OCI-LY3 (cell line): ENCODE measurements around the gene SLC25A42.
A peak's percentile ranks its signal among the peaks of the same experiment; 100 is the strongest.
"Not testable (repeated sequence)": the region's sequence is repeated elsewhere in the genome, so short reads cannot be mapped to it uniquely, and the experiment has no call there.

Source experiments
- H2AFZ ChIP-seq: fragments of 200-600, 300-600 bp; shearing (Covaris generic); 2 replicates; pipeline ENCODE4 v1.6.0; 2014; ENCODE audit warnings: antibody characterized with exemption, low read depth, low read length
- H3K27ac ChIP-seq: fragments of 200-600, 300-600 bp; sonication (generic); 2 replicates; pipeline ENCODE4 v1.5.1; 2014; ENCODE audit warnings: mild to moderate bottlenecking, low read length, moderate library complexity, mixed read lengths
- H3K27me3 ChIP-seq: fragments of 200-600, 300-600 bp; sonication (generic); 2 replicates; pipeline ENCODE4 v1.6.1; 2014; ENCODE audit warnings: low read depth, low read length, mixed read lengths
- H3K36me3 ChIP-seq: fragments of 200-600, 300-600 bp; sonication (generic); replicated peaks from 2 replicates; pipeline ENCODE3; 2014; ENCODE audit warnings: low read depth, low read length, mixed read lengths
- H3K4me1 ChIP-seq: fragments of 300-600, 200-600 bp; sonication (generic); 2 replicates; pipeline ENCODE4 v1.6.1; 2014; ENCODE audit warnings: low read length, mixed read lengths
- H3K4me2 ChIP-seq: fragments of 200-600, 300-600 bp; sonication (generic); 2 replicates; pipeline ENCODE4 v1.6.1; 2014; ENCODE audit warnings: low read length, mixed read lengths
- H3K4me3 ChIP-seq: fragments of 300-600, 200-600 bp; sonication (generic); 2 replicates; pipeline ENCODE4 v1.5.1; 2014; ENCODE audit warnings: antibody characterized with exemption, mild to moderate bottlenecking, low read length, moderate library complexity
- H3K79me2 ChIP-seq: fragments of 300-600, 200-600 bp; shearing (Covaris generic); 2 replicates; pipeline ENCODE4 v1.6.1; 2014; ENCODE audit warnings: mild to moderate bottlenecking, low read length, mixed read lengths
- H3K9ac ChIP-seq: fragments of 300-600, 200-600 bp; shearing (Covaris generic); 2 replicates; pipeline ENCODE4 v1.6.0; 2014; ENCODE audit warnings: mild to moderate bottlenecking, low read length, moderate library complexity
- H3K9me3 ChIP-seq: fragments of 200-600, 300-600 bp; shearing (Covaris generic); 2 replicates; pipeline ENCODE4 v1.6.1; 2014; ENCODE audit warnings: low read length, mixed read lengths; ENCODE audit not compliant: insufficient read depth
- H4K20me1 ChIP-seq: fragments of 200-600, 300-600 bp; sonication (generic); 2 replicates; pipeline ENCODE4 v1.6.1; 2016; ENCODE audit warnings: low read length, mixed read lengths; ENCODE audit not compliant: insufficient read depth
- EZH2phosphoT487 ChIP-seq: fragments of 200-600 bp; shearing (Covaris generic); IDR thresholded peaks from 2 replicates; pipeline ENCODE4 v1.6.1; 2018; ENCODE audit warnings: antibody characterized with exemption, mixed run types, low read depth
- TF ChIP-seq, protein P1 (sequence below): fragments of 200-600, 300-600 bp; sonication (generic); IDR thresholded peaks from 2 replicates; pipeline ENCODE4 v1.5.1; 2014; ENCODE audit warnings: antibody characterized with exemption, low read length, low read depth

Gene SLC25A42

DNA sequence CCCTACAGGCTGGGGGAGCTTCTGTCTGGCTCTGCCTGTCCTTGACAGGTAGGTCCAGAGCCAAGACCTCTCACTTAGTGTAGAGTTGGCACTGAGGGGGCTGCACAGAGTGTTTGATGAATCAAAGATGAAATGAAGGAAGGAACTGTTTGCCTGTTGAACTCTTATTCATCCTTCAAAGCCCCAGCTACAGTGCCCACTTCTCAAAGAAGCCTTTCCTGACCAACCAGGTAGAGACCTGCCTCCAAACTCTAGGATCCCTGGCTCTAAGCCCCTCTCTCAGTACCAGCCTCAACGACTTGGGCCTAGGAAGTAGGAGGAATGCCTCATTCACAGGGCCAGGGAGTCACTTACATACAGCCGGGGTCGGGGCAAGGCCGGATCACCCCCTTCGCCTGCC, 83.5 kb downstream of the SLC25A42 start:
- Histone ChIP-seq H3K4me3 (no peak overlapping the region), H3K4me1 (peaks cover 42% of the 10 kb centered on the region), H3K36me3 (peaks cover 3% of the 10 kb centered on the region)

DNA sequence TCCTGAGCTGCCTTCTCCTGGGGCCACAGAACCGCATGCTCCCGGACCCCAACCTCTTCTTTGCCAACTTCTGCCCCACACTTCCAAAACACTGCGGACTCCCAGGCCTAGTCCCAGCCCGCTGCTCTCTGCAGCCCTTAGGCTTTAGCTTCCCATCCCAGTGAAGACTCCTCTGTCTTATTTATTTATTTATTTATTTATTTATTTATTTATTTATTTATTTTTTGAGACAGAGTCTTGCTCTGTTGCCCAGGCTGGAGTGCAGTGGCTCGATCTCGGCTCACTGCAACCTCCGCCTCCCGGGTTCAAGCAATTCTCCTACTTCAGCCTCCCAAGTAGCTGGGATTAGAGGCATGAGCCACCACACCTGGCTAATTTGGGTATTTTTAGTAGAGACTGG, 84.7 kb downstream of the SLC25A42 start:
- peaks cover 51% of the 10 kb centered on the region for H3K4me1 ChIP-seq

More for the DNA sequence above, 83.5 kb downstream of the SLC25A42 start:
- TF ChIP-seq, protein P1, sequence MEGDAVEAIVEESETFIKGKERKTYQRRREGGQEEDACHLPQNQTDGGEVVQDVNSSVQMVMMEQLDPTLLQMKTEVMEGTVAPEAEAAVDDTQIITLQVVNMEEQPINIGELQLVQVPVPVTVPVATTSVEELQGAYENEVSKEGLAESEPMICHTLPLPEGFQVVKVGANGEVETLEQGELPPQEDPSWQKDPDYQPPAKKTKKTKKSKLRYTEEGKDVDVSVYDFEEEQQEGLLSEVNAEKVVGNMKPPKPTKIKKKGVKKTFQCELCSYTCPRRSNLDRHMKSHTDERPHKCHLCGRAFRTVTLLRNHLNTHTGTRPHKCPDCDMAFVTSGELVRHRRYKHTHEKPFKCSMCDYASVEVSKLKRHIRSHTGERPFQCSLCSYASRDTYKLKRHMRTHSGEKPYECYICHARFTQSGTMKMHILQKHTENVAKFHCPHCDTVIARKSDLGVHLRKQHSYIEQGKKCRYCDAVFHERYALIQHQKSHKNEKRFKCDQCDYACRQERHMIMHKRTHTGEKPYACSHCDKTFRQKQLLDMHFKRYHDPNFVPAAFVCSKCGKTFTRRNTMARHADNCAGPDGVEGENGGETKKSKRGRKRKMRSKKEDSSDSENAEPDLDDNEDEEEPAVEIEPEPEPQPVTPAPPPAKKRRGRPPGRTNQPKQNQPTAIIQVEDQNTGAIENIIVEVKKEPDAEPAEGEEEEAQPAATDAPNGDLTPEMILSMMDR = no peak
- no peak for TF ChIP-seq EZH2phosphoT487
- Histone ChIP-seq H3K9ac (no peak overlapping the region), H3K27me3 (no peaks in the 10 kb centered on the region), H2AFZ (no peak overlapping the region), H3K9me3 (no peaks in the 10 kb centered on the region), H3K27ac (no peak overlapping the region), H4K20me1 (no peaks in the 10 kb centered on the region), H3K4me2 (no peak overlapping the region), H3K79me2 (no peaks in the 10 kb centered on the region)

DNA sequence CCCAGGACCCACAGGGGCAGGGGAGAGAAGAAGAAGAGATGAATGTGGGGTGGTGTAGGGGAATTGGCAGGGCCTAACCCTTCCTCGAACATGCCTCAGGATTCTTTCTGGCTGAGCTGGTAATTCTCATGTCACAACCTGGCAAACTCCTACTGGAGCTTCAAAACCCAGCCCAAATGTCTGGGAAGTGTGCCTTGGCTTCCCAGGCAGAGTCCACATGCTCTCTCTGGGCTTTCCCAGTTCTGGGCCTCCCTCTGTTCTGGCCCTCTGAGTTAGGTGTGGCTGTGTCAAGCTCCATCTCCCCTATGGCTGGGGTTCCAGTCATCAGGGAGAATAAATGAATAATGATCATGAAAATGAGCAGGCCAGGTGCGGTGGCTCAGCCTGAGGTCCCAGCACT, 85.6 kb downstream of the SLC25A42 start:
- H3K9me3 ChIP-seq = no peaks in the 10 kb centered on the region
- no peak overlapping the region for H3K27ac ChIP-seq
- no peak overlapping the region for H2AFZ ChIP-seq
- H3K4me2 ChIP-seq = no peak overlapping the region
- H3K9ac ChIP-seq = no peak overlapping the region
- TF ChIP-seq, protein P1 = no peak
- TF ChIP-seq EZH2phosphoT487 = no peak
- no peaks in the 10 kb centered on the region for H4K20me1 ChIP-seq
- H3K36me3 ChIP-seq = peaks cover 3% of the 10 kb centered on the region
- H3K79me2 ChIP-seq = no peaks in the 10 kb centered on the region
- no peak overlapping the region for H3K4me3 ChIP-seq
- no peaks in the 10 kb centered on the region for H3K27me3 ChIP-seq
- H3K4me1 ChIP-seq = peaks cover 49% of the 10 kb centered on the region

More for the DNA sequence above, 84.7 kb downstream of the SLC25A42 start:
- not testable (repeated sequence) for H4K20me1 ChIP-seq, H2AFZ ChIP-seq, H3K4me2 ChIP-seq, H3K27me3 ChIP-seq, H3K4me3 ChIP-seq, H3K27ac ChIP-seq, H3K36me3 ChIP-seq, H3K9me3 ChIP-seq, H3K79me2 ChIP-seq, H3K9ac ChIP-seq

DNA sequence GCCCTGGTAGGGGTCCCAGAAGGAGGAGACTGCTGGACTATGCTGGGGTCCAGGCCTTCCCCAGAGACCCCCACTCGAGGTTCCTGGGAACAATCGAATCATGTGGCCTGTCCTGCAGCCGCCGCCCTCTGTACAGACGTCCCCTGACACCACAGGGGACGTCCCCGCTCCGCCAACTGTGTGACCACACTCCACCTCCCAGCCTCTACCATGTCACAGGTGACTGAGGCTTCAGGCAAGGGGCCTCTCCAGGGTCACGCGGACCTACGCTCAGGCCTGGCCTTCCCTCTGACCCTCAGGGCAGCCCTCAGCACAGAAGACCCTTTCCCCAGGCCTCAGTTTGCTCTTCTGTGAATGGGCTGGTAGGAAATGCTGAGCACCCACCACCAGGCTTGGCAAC, 87.6 kb downstream of the SLC25A42 start:
- no peaks in the 10 kb centered on the region for H3K9me3 ChIP-seq
- peak overlapping the region; percentile 62 for H3K4me2 ChIP-seq
- H2AFZ ChIP-seq = no peak overlapping the region
- H4K20me1 ChIP-seq = no peaks in the 10 kb centered on the region
- no peaks in the 10 kb centered on the region for H3K79me2 ChIP-seq
- H3K4me3 ChIP-seq = peak overlapping the region; percentile 30
- H3K36me3 ChIP-seq = peaks cover 5% of the 10 kb centered on the region
- H3K27me3 ChIP-seq = no peaks in the 10 kb centered on the region
- TF ChIP-seq, protein P1 = no peak
- no peak for TF ChIP-seq EZH2phosphoT487
- H3K27ac ChIP-seq = peak overlapping the region; percentile 22; the same call in 1 of the 2 replicates
- H3K9ac ChIP-seq = peak overlapping the region; percentile 40; the same call in 1 of the 2 replicates
- H3K4me1 ChIP-seq = peaks cover 50% of the 10 kb centered on the region
